Right atrium auricular region (tissue), 2 donors: ENCODE measurements around the gene COBL. TPM values are rescaled to one million over a fixed set of nuclear protein-coding genes. Genes with fewer than 3 reads are reported as not detected.

ENCODE experiments used
- DNase-seq: peaks from one replicate; pipeline ENCODE4 v3.0.0-alpha.2; 2019; ENCODE audit warnings: low spot score
- H3K27ac ChIP-seq, 2 donors: fragments of 200-600 bp; sonication (generic); 1 replicate in 1 of 2; 2 replicates in 1 of 2; pipeline ENCODE4 v1.5.1; 2016 to 2019
- H3K27me3 ChIP-seq, 2 donors: fragments of 200-600 bp; sonication (generic); one replicate each; pipeline versions ENCODE4 v1.5.1 to v1.6.0; 2017 to 2019
- H3K36me3 ChIP-seq: fragments of 200-600 bp; sonication (generic); one replicate; pipeline ENCODE4 v1.5.1; 2016
- H3K4me1 ChIP-seq, 2 donors: fragments of 200-600 bp; sonication (generic); one replicate each; pipeline versions ENCODE4 v1.5.1 to v1.6.0; 2017 to 2019
- H3K4me3 ChIP-seq, 2 donors: fragments of 200-600 bp; sonication (generic); 1 replicate in 1 of 2; 2 replicates in 1 of 2; pipeline ENCODE4 v1.5.1; 2017 to 2019; ENCODE audit warnings: mild to moderate bottlenecking in 1 of 2, moderate library complexity in 1 of 2
- H3K9me3 ChIP-seq, 2 donors: fragments of 200-600 bp; sonication (generic); one replicate each; pipeline ENCODE4 v1.5.1; 2019
- CTCF ChIP-seq, 2 donors: fragments of 200-600 bp; sonication (generic); IDR thresholded peaks; one replicate each; pipeline ENCODE4 v1.5.1; 2019; ENCODE audit warnings: antibody characterized with exemption in 2 of 2
- total RNA-seq, 2 donors: library from RNA; depleted of rRNA; stranded (reverse); fragments of >200 nt; gene quantifications; one replicate each; pipeline ENCODE4 v1.1.0, GENCODE V29; 2016

The COBL gene
- total RNA-seq, 2 donors from 2014 or later, result 26.3 to 31.4 TPM

GRCh38 chr7:51354434-51354833 lies 37.8 kb upstream of the COBL start:
- H3K4me3 ChIP-seq, result no peak overlapping the region
- H3K27me3 ChIP-seq, result no peaks in the 10 kb centered on the region
- no peaks in the 10 kb centered on the region for H3K36me3 ChIP-seq
- no peaks in the 10 kb centered on the region for H3K9me3 ChIP-seq
- H3K27ac ChIP-seq, result no peak overlapping the region
- no peaks in the 10 kb centered on the region for H3K4me1 ChIP-seq
- no peak for TF ChIP-seq CTCF (IDR thresholded peaks at IDR 0.05)
- DNase-seq, result no peak

- peak in 1 of 2 donors; percentile 30 for TF ChIP-seq CTCF (IDR thresholded peaks at IDR 0.05)
- no peak for DNase-seq
- peak overlapping the region in 1 of 2 donors; percentile 45 for H3K27ac ChIP-seq
Observed at GRCh38 chr7:51352174-51353100, 35.8 kb upstream of the COBL start.

GRCh38 chr7:51351661-51352060 lies 35.1 kb upstream of the COBL start:
- no peak for DNase-seq
- H3K4me3 ChIP-seq, result no peak overlapping the region
- H3K27me3 ChIP-seq, result no peaks in the 10 kb centered on the region
- H3K36me3 ChIP-seq, result no peaks in the 10 kb centered on the region
- no peak for TF ChIP-seq CTCF (IDR thresholded peaks at IDR 0.05)
- no peak overlapping the region for H3K27ac ChIP-seq
- H3K4me1 ChIP-seq, result no peaks in the 10 kb centered on the region
- no peaks in the 10 kb centered on the region for H3K9me3 ChIP-seq

More at GRCh38 chr7:51352174-51353100, 35.8 kb upstream of the COBL start:
- Histone ChIP-seq H3K9me3 (no peaks in the 10 kb centered on the region), H3K4me3 (no peak overlapping the region), H3K36me3 (no peaks in the 10 kb centered on the region), H3K27me3 (no peaks in the 10 kb centered on the region), H3K4me1 (no peaks in the 10 kb centered on the region)

DNA sequence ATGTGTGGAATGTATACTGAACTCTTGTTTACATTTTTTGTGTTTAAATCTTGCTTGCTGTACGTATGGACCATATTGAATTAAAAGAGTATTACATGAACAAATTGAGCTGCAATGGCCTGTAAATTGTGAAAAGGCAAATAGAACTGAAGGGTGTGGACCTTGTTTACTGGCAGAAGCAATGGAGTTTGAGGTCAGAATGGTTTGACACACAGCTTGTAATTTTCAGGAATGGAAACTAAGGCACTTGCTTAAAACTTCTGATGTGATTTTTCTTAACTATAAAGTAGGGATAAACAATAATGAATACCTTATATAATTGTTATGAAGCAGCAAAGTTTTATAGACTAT lies 33.9 kb upstream of the COBL start:
- no peak for TF ChIP-seq CTCF (IDR thresholded peaks at IDR 0.05)
- H3K9me3 ChIP-seq, result no peaks in the 10 kb centered on the region
- H3K27ac ChIP-seq, result peak overlapping the region in 1 of 2 donors; percentile 42
- no peaks in the 10 kb centered on the region for H3K4me1 ChIP-seq
- H3K4me3 ChIP-seq, result no peak overlapping the region
- no peak for DNase-seq
- H3K36me3 ChIP-seq, result no peaks in the 10 kb centered on the region
- H3K27me3 ChIP-seq, result no peaks in the 10 kb centered on the region

DNA sequence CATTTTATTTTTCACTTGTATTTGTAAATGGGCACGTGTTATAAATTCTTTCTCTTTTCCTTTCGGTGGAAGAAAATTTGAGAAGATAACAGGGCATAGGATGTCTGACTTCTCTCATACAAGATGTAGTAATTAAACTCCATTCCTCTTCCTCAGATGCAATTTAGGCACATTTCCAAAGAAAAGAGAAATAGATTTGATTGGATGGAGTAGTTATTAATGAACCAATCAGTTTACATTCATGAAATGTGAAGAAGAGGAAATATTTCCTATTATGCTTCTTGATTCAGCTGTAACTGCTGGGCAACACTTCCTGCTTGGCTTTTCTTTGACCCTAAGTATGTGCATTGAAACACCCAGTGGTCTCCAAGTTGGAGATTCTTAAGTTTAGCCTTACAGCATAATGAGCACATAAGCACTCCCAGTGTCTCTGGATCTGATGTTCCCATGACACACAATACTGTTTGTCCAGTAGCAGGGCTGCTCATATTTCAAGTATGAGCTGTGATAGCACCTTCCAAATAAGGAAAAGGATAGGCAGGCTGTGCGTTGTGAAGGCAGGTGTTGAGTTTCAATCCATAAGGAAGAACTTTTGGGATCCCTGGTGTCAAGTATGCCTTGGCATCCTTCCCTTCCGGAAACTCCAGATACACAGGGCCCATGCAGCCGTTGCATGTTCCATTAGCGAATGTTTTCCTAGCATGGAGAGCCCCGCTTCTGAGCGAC lies 33.4 kb upstream of the COBL start:
- H3K4me1 ChIP-seq, result no peaks in the 10 kb centered on the region
- DNase-seq, result no peak
- no peaks in the 10 kb centered on the region for H3K27me3 ChIP-seq
- peak overlapping the region in 1 of 2 donors; percentile 42 for H3K27ac ChIP-seq
- no peaks in the 10 kb centered on the region for H3K9me3 ChIP-seq
- H3K4me3 ChIP-seq, result no peak overlapping the region
- TF ChIP-seq CTCF (IDR thresholded peaks at IDR 0.05), result no peak
- no peaks in the 10 kb centered on the region for H3K36me3 ChIP-seq
